GM18867 (cell line): Measurements from ENCODE around the gene ZFAND3.

ENCODE experiments used
- ATAC-seq: cut with Tn5 transposase; IDR thresholded peaks from one replicate; pipeline ENCODE4 v1.9.1; 2021; ENCODE audit warnings: mild to moderate bottlenecking, moderate library complexity; ENCODE audit not compliant: unreplicated experiment

ZFAND3 gene

DNA sequence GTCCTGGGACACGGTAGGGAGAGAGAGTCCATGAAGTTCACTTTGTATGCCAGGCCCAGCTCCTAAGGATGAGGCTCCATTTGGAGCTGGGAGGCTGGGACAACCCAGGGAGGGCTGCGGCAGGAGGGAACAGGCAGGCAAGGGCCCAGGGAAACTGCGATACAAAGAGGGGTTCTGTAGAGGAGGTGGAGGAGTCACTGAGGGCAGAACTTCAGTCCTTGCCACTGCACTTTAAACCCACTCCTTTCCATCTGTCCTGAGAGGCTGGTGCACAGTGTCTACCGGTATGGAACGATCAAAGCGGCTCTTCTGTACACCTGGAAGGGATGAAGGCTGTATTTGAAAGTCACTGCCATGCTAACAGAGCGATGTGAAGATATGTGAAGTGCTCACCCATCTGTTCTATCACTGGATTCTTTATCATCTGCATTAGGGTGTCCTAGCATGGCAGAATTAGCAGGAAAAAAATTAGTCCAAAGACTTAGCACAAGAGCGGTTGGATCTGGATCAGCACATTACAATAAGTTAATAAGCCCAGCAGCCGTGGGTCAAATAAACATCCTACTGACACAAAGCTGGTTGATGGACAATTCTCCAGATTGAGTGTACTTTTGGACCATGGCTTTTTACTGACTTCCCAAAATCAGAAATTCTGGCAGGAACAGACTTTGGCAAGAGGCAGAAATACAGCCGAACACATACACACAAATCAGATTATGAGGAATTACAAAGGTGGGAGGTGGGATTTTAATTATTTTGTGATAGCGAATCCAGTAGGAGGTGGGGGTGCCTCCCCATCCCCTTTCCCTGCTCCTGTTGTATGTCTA lies 20.9 kb upstream of the ZFAND3 start:
- no peak for ATAC-seq

DNA sequence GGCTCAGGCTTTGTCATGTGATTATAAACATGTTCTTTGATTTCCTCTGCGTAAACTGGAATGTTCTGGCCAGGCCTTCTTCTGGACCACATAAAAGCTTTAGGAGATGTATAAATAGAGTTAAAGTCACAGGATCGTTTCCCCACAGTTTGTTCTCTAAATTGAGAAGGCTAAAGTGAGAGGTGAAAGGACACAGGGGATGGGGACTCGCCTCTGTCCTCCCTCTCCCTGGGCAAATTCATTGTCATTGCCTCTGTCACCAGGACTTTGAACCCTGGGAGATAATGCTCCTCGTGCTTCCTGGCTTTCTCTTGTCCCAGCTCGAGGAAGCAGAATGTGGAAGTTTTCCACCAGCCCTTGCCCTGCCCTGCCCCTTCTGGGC lies 20.3 kb upstream of the ZFAND3 start:
- ATAC-seq: no peak

- ATAC-seq: no peak
Measured at GRCh38 chr6:37800703-37801604, 18.6 kb upstream of the ZFAND3 start.

DNA sequence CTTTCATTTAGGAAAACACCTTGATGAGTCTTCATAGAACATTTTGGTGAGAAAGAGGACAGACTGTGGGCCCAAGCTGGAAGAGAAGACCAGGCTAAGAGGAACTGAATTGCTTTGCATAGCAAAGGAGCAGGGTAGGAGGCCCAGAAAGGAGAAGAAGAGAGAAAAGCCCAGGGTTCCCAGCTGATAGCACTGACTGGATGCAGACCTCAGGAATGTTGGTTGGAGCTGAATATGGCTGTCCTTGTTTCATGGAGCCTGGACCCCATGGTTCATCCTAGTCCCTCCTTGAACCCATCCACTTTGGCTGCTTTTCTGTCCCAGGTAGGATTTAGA lies 18.0 kb upstream of the ZFAND3 start:
- no peak for ATAC-seq

DNA sequence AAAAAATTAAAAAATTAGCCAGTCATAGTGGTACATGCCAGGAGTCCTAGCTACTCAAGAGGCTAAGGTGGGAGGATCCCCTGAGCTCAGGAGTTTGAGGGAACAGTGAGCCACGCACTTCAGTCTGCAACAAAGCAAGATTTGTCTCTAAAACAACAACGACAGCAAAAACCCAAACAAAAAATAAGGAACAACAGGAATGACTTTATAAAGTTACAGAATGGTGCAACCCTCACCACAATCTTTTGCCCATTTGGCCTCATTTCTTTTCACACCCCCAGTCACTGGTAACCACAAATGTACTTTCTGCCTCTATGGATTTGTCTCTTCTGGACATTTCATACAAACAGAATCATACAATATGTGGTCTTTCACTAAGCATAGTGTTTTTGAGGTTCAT lies 16.7 kb upstream of the ZFAND3 start:
- no peak for ATAC-seq

GRCh38 chr6:37804586-37804985 lies 14.9 kb upstream of the ZFAND3 start:
- no peak for ATAC-seq

DNA sequence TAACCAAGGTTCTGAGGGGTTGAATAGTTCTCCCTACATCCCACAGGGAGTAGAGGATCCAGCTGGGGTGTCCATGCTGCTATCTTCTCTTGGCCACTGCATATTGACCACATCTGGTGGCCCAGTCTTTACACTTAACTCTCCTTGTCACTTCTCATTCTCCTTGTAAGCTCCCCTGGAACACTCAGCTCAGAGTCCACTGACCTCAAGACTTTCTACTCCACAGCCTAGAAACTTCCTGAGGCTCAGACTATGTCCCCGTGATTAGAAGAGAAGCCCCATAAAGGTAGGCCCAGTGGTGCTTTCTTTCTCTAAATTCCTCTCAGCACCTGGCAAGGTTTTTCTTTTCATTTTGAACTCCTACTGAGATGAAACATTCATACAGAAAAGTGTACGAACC lies 13.3 kb upstream of the ZFAND3 start:
- no peak for ATAC-seq

DNA sequence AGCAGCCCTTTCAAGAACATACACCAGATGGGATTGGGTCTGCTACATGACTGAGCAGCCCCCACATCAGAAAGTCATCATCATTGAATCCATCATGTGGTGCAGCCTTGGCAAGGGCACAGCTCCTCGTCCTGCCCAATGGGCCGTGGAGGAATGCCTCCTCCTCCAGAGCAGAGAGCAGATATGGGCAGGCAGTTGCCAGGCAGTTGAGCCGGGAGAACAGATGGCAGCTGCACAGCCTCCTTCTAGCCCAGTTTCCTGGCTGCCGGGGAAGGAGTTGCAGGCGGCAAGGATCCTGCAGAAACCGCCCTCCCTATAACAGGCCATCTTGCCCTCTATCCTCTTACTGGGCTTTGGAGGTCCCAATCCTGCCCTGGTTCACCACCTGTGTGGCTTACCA lies 11.9 kb upstream of the ZFAND3 start:
- no peak for ATAC-seq

- ATAC-seq: no peak
Measured at GRCh38 chr6:37809197-37809543, 10.4 kb upstream of the ZFAND3 start.

DNA sequence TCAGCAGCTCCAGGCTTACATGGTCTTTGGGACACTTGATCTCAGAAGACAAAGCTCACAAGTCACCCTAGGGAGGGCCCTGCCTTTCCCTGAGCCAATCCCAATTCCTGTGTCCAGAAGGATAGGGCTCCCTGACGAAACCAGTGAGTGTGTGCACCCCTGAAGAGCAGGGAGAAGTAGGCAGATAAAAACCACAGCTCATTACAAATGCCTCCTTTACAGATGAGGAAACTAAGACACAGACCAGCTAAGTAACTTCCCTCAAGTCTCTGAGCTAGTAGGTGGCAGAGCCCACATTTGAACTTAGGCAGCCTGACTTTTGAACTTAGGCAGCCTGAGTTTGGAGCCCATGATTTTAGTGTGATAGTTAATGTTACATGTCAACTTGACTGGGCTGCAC lies 6.7 kb upstream of the ZFAND3 start:
- no peak for ATAC-seq

DNA sequence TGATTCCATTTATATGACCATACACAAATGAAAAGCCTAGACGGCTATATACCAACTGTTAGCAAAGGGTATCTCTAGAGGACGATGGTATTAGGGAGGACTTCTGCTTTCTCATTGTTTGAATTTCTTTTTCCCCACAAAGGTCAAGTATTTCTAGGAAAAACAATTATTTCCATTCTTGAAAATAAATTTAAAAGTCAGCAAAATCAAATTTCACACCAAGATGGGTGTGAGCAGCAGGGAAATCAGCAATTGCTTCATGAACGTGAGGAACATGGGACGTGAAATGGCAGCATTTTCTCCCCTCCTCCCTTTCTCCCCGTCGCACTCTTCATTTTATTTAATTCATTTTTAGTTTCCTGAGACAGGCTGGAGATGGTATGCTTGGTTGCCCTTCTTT lies 5.2 kb upstream of the ZFAND3 start:
- ATAC-seq: no peak

DNA sequence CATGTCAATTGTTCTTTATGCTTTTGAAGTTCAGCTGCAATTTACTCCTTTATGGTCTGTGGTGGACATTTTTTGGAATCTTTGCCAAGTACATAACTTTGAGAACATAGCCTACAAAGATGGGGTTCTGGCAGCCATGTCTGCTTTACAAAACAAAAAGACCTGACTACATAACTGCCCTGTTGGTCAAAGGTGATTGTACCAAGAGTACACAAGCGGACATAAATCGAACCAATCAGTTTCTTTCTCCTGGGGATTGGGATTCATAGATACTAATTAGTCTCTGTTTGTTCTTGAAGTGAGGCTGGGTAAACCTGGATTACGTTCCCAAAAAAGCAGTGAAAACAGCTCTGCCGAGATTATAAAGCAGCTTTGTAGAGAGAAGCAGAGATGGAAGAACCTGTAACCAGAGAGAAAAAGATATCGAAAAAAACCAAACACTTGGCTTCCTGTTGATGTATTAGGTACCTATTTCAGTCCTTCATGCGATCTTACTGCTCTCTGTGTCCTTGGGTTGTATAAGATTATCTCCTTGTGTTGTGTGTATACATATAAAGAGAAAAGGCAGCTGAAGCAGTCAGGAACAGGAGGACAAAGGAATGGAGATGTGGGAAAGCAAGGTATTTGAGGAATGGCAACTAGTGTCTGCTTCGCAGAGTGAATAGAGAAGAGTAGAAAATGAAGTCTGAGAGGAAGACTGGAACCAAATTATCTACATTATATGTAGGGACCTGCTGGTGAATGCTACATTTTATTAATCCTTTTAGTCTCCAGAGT lies 2.7 kb upstream of the ZFAND3 start:
- ATAC-seq: no peak

DNA sequence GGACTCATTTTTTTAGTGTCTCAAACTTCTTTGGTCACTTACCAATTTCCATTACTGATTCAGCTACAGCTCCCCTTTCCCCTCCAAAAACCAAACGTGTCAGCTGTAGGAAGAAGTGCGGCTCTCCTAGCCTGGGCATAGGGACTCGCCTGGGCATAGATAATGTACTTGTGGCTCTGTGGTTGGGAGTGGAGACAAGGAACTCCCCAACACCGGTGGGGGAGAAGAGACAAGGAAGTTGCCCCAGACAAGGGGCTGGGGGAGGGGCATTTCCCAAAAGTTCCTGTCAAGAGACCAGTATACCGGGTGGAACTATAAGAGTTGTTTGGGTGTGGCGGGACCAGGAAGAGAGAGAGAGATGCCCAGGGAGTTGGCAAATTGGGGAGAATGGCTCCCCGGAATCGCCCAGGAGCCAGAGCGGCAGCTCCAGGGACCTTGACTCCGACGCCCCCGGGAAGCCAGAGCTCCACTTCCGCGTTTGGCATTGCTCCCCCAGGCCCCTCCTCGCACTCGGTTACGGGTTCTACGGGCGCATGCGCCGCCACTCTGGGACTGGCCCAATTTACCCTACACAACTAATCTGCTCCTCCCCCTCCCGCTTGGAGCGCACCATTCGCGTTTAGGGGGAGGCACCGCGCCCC lies 871 bp upstream of the ZFAND3 start:
- peak; percentile 72 for ATAC-seq

DNA sequence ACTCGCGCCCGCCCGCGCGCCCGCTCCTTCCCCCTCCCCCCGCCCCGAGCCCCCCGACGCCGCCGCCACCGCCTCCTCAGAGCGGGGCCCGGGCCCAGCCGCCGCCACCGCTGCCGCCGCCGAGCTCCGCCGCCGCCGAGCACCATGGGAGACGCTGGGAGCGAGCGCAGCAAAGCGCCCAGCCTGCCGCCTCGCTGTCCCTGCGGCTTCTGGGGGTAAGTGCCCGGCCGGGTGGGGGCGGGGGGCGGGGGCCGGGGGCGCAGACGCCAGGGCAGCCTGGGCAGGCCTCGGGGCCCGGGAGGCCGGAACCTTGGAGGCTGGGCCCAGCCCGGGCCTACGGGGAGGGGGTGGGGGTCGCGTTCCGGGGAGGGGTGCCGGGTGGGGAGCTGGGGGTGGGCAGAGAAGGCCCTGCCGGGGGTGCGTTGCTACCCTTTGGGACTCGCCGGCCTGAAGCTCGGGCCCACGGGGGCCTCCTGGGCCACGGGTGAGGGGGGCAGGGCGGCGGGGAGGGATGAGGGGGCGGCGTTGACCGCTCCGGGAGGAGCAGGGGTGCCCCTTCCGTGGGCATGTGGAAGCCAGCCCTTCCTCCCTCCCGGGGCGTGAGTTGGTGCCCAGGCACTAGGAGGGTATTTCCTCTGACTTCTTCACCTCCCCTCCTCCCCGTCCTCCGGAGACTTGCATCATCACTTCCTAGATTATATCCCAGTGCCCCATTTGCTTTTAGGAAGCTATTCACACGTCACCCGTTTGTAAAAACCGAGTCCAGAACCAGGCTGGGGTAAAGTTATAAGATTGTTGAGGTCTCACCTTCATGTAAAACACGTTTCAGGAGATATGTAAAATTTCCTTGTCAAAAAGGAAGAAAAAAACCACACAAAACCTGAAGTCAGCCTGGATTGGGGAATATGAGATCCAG lies 533 bp downstream of the ZFAND3 start:
- ATAC-seq: no peak

DNA sequence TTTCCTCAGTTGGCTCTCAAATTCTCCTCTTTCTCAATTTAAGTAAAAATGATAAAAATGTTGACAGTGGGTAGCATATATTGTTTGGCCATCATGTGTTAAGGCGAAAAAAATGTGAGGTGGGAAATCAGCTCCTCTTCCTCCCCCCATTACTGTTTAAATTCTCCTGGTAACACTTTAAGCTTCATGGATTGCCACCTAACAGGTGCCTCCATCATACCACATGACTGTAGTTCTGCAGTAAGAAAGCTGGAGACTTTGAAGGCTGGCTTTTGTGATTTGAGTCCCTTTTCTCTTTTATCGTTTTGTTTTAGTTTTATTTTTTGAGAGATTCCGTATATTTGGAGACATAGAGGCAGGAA lies 1.2 kb downstream of the ZFAND3 start:
- ATAC-seq: no peak

GRCh38 chr6:37821446-37821845 lies 1.9 kb downstream of the ZFAND3 start:
- no peak for ATAC-seq

DNA sequence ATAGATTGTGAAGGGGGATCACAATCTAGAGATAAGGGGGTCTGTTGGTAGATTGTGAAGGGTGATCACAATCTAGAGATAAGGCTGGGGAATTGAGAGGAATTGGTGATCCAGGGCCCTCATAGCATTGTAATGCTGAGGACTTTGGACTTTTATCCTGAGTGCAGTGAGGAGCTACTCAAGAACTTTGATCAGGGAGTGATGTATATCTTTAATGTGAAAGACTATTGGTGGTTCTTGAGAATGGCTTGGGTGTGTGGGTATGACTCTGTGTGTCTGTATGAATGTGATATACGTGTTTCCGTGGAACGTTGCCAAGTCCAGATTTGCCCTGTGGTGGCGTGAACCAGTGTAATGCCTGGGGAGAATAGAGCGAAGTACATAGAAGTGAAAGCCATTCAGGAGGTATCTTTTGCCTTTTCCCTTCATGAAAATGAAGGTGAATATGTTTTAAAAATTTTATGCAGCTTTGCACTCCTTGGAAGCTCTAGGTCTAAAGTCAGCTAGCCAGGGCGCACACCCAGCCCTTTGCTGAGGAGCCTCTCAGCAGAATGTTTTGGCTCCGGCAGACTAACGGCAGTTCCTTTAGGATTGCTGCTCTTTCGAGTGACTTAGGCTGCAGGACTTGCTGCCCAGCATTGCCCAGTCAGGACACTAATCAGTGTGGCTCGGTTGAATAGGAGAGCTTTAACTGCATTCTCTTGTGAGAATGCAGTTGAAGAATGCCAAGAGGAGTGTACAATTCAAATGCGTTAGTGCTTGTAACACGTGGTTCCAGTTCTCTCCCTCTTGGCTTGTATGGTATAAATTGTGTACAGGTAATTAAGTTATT lies 3.5 kb downstream of the ZFAND3 start:
- ATAC-seq: no peak

GRCh38 chr6:37824170-37824569 lies 4.6 kb downstream of the ZFAND3 start:
- ATAC-seq: no peak

GRCh38 chr6:37826188-37826587 lies 6.7 kb downstream of the ZFAND3 start:
- no peak for ATAC-seq
